Activated CD8-positive, alpha-beta memory T cell treated with anti-CD3 and anti-CD28 coated beads, Interleukin-2, amount 10 ng/mL, durations not matched to agents 7 days and 5 days (primary cell): ENCODE measurements around the gene SYAP1. TPM values are rescaled to one million over a fixed set of nuclear protein-coding genes. Genes with fewer than 3 reads are reported as not detected.

Source experiments
- ATAC-seq: fragments of 150-1000 bp; cut with Tn5 transposase; one replicate; pipeline ENCODE4 v1.10.0; 2021; ENCODE audit warnings: moderate library complexity
- CTCF ChIA-PET: fragments of 350-600 bp; sonication (Branson Sonifier 250); formaldehyde crosslinking; loops from one replicate; lab custom pipeline; 2021; ENCODE audit warnings: antibody characterized with exemption; lab: Charles Lee
- DNase-seq: peaks from one replicate; pipeline ENCODE4 v3.0.0-alpha.2; 2020
- H3K27ac Mint-ChIP-seq: one replicate; pipeline ENCODE4 v1.8.0; 2021; ENCODE audit warnings: mild to moderate bottlenecking, mixed read lengths
- H3K27me3 Mint-ChIP-seq: one replicate; pipeline ENCODE4 v1.8.0; 2021; ENCODE audit warnings: mixed read lengths
- H3K36me3 Mint-ChIP-seq: one replicate; pipeline ENCODE4 v1.8.0; 2021; ENCODE audit warnings: mild to moderate bottlenecking, mixed read lengths
- H3K4me1 Mint-ChIP-seq: one replicate; pipeline ENCODE4 v1.8.0; 2021; ENCODE audit warnings: mixed read lengths
- H3K4me3 Mint-ChIP-seq: one replicate; pipeline ENCODE4 v1.8.0; 2021; ENCODE audit warnings: mild to moderate bottlenecking, moderate library complexity, mixed read lengths
- H3K9me3 Mint-ChIP-seq: one replicate; pipeline ENCODE4 v1.8.0; 2022; ENCODE audit warnings: low read depth, mixed read lengths
- total RNA-seq, 2 experiments: library from RNA; stranded (reverse); gene quantifications; one replicate each; pipeline ENCODE4 v1.2.3, GENCODE V29; 2021

The SYAP1 gene, protein sequence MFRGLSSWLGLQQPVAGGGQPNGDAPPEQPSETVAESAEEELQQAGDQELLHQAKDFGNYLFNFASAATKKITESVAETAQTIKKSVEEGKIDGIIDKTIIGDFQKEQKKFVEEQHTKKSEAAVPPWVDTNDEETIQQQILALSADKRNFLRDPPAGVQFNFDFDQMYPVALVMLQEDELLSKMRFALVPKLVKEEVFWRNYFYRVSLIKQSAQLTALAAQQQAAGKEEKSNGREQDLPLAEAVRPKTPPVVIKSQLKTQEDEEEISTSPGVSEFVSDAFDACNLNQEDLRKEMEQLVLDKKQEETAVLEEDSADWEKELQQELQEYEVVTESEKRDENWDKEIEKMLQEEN
- 10 to 100 TPM; 13.1 to 18.4 TPM for total RNA-seq

DNA sequence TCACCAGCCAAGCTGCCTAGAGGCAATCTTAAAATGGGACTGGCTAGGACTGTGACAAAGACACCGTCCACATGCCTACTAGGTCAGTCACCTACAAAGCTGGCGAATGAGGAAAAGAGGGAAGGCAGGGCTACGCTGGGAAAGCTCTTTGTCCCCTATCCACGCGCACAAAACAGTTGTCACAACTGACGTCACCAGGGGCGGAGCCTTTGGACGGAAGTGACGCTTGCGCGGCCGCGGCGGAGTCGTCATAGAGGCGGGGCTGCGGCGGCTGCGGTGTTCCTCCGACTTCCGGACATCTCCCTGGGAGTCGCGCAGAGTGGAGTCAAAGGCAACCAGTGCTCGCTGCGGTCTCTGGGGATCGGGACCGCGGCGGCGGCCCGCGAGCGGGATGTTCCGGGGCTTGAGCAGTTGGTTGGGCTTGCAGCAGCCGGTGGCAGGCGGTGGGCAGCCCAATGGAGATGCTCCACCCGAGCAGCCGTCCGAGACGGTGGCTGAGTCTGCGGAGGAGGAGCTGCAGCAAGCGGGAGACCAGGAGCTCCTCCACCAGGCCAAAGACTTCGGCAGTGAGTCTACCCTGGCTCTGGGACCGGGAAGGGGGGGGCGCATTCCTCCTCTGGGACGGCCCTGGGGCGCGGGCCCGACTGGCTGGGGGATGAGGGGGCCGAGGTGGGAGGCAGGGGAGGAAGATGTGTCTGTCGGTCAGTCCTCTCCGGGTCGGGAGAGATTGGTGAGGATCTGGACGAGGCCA is at the start of gene SYAP1:
SYAP1 (plus strand) TSS at position 279 of the 751 bp plus-strand sequence; CDS start at position 392, 113 bp downstream.
- H3K4me1 Mint-ChIP-seq, result peaks cover 14% of the 10 kb centered on the region
- no peaks in the 10 kb centered on the region for H3K9me3 Mint-ChIP-seq
- peak; percentile 93 for DNase-seq
- no peaks in the 10 kb centered on the region for H3K27me3 Mint-ChIP-seq
- ATAC-seq, result peak; percentile 89
- H3K27ac Mint-ChIP-seq, result peak within 1 kb of the TSS; percentile 91
- peak within 1 kb of the TSS; percentile 84 for H3K4me3 Mint-ChIP-seq
- CTCF ChIA-PET, result no interaction called here
- H3K36me3 Mint-ChIP-seq, result peaks cover 3% of the 10 kb centered on the region

DNA sequence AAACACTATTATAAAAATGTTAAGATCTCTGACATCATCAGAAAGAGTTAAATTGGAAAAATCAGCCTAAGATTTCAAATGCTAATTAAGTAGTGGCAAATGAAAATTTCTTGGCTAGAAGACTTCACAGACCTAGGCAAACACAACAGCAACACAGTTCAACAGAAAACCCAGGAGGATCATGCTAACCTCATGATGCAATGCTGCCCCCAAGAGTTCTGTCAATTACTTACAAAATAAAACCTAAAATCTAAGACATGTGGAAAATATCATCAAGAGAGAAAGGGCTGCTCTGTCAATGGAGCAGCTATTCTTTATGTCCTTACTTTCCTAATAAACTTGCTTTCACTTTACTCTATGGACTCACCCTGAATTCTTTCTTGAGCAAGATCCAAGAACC is 48.4 kb upstream of the SYAP1 start:
- Mint-ChIP-seq H3K36me3 (no peaks in the 10 kb centered on the region), H3K4me3 (no peak overlapping the region), H3K27me3 (no peaks in the 10 kb centered on the region), H3K4me1 (no peaks in the 10 kb centered on the region), H3K9me3 (no peaks in the 10 kb centered on the region), H3K27ac (no peak overlapping the region)
- DNase-seq, result no peak
- no peak for ATAC-seq
- CTCF ChIA-PET, result interaction anchor here (1.0 kb wide), 1 partner anchor 231 kb away, joined by 3 read pairs; no protein-coding TSS in a partner anchor

DNA sequence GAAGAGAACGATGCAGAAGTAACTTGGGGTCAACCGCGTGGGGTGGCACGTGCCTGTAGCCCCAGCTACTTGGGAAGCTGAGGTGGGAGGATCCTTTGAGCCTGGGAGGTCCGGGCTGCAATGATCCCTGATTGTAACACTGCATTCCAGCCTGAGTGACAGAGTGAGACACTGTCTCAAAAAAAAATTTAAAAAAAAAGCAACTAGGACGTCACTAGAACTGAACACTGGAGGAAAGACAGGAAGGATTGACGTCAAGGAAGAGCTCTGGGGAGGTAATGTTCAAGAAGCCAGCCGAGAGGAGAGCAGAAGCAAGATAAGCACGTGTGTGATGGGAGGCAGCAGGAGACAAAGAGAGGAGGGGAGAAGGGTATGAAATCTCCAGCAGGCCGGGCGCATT is 40.7 kb upstream of the SYAP1 start:
- CTCF ChIA-PET, result no interaction called here
- H3K4me1 Mint-ChIP-seq, result no peaks in the 10 kb centered on the region
- ATAC-seq, result no peak
- no peaks in the 10 kb centered on the region for H3K9me3 Mint-ChIP-seq
- H3K36me3 Mint-ChIP-seq, result peaks cover 1% of the 10 kb centered on the region
- H3K27ac Mint-ChIP-seq, result no peak overlapping the region
- DNase-seq, result no peak
- no peak overlapping the region for H3K4me3 Mint-ChIP-seq
- no peaks in the 10 kb centered on the region for H3K27me3 Mint-ChIP-seq

DNA sequence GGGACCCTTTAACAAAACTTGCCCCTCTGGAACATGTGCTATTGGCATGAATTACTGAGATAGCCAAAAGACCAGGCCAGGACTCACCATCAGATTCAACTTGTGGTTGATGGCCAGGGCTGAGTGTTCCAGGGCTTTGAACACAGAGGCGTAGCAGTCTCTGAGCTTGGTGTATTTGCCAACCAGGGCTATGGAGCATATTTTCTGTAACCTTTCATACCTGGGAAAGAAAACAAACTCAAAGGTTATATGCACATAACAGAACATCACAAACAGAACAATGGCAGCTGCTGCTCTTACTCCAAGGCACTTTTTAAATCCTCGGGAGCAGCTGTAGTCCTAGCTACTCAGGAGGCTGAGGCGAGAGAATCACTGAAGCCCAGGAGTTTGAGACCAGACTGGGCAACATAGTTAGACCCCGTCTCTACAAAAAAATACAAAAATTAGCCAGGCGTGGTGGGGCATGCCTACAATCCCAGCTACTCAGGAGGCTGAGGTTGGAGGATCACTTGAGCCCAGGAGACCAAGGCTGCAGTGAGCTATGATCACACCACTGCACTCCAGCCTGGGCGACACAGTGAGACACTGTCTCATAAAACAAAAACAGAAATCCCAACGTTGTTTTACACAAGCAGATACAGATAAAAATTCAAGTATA is 36.3 kb upstream of the SYAP1 start:
- Mint-ChIP-seq H3K27ac (no peak overlapping the region), H3K4me3 (no peak overlapping the region), H3K27me3 (no peaks in the 10 kb centered on the region), H3K4me1 (no peaks in the 10 kb centered on the region), H3K36me3 (no peaks in the 10 kb centered on the region), H3K9me3 (no peaks in the 10 kb centered on the region)
- CTCF ChIA-PET, result no interaction called here
- DNase-seq (no peak), ATAC-seq (no peak)

DNA sequence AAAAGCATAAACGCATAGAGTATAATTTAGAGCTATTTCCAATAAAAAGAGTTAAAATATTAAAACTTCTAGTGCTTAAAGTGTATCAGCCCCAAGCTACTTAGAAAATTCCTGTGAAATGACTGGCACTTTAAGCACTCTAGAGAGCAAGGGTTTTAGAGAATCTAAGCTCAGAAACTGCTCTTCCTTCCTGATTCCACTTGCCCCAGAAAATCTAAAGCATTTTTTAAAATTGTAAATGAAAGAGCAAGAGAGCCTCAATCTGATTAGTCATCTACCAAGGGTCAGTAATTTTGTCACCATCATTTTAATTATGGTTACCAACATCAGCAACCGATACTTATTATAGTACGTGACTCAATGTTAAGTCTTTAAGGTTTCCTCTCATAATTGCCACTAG is 31.9 kb upstream of the SYAP1 start:
- no peak for DNase-seq
- CTCF ChIA-PET, result interaction anchor here (1.1 kb wide), 1 partner anchor 251 kb away, joined by 3 read pairs; no protein-coding TSS in a partner anchor
- no peak overlapping the region for H3K27ac Mint-ChIP-seq
- H3K4me3 Mint-ChIP-seq, result no peak overlapping the region
- no peak for ATAC-seq
- peaks cover 2% of the 10 kb centered on the region for H3K36me3 Mint-ChIP-seq
- H3K27me3 Mint-ChIP-seq, result no peaks in the 10 kb centered on the region
- H3K4me1 Mint-ChIP-seq, result no peaks in the 10 kb centered on the region
- H3K9me3 Mint-ChIP-seq, result no peaks in the 10 kb centered on the region

DNA sequence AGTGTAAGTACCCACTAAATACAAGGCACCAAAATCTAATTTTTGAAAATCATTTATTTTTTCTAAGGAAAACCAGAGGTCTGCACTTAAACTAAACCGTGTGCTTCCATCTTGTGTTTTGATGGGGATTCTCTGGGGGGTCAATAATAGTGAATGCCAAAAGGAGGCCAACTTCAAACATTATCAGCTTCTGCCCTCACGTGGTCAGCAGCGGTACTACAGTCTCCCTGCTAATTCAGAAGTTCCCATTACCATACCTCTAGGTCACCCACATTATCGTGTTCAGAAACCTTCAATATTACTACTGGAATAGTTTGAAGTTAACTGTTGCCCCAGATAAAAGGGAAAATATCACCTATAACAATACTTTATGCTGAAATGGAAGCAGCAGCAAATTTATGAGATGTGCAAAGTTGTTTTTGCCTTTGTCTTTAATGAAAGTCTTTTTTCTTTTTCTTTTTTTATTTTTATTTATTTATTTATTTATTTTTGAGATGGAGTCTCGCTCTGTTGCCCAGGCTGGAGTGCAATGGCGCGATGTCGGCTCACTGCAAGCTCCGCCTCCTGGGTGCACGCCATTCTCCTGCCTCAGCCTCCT is 24.2 kb upstream of the SYAP1 start:
- no peak overlapping the region for H3K4me3 Mint-ChIP-seq
- no peaks in the 10 kb centered on the region for H3K4me1 Mint-ChIP-seq
- no peaks in the 10 kb centered on the region for H3K27me3 Mint-ChIP-seq
- CTCF ChIA-PET, result no interaction called here
- peak; percentile 61 for DNase-seq
- H3K9me3 Mint-ChIP-seq, result no peaks in the 10 kb centered on the region
- peak; percentile 45 for ATAC-seq
- H3K27ac Mint-ChIP-seq, result no peak overlapping the region
- peaks cover 2% of the 10 kb centered on the region for H3K36me3 Mint-ChIP-seq

DNA sequence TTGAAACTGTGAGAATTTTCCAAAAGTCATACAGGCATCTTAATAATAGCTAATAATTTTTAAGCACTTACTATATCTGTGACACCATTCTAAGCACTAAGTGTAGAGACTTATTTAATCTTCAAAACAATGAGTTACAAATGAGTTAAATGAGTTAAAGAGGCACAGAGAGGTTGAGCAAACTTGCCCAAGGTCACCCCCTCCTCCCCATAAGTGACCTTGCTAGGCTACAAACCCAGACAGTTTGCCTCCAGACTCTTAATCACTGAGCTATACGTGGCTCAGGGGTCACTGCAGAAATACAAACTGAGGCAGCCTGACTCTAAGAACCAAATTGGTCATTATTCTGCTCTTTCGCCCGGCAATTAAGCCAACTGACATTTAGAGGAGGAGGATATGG is 22.5 kb upstream of the SYAP1 start:
- DNase-seq, result no peak
- no peak for ATAC-seq
- Mint-ChIP-seq H3K36me3 (no peaks in the 10 kb centered on the region), H3K9me3 (no peaks in the 10 kb centered on the region), H3K4me3 (no peak overlapping the region), H3K27me3 (no peaks in the 10 kb centered on the region), H3K4me1 (no peaks in the 10 kb centered on the region), H3K27ac (no peak overlapping the region)
- CTCF ChIA-PET, result interaction anchor here (0.9 kb wide), 1 partner anchor 13 kb away, joined by 3 read pairs; no protein-coding TSS in a partner anchor

DNA sequence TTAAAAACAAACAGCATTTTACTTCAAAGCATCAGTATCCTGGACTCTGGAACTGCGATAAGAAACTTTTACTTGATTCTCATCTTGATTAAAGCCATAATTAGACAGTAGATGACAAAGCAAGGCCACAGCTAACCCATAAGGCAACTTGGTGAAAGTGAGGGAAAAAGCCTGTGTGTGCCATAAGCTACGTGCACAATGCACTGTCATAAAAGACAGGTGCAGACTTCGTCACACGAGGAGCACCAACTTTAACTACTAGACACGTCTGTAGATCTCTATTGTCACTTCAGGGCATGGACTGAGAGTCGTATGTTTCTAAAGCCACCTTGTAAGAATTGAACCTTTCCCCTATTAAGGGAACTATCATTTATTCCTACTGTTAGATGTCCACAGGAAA is 20.0 kb upstream of the SYAP1 start:
- CTCF ChIA-PET, result no interaction called here
- H3K4me3 Mint-ChIP-seq, result no peak overlapping the region
- H3K9me3 Mint-ChIP-seq, result no peaks in the 10 kb centered on the region
- H3K27me3 Mint-ChIP-seq, result no peaks in the 10 kb centered on the region
- H3K36me3 Mint-ChIP-seq, result peaks cover 4% of the 10 kb centered on the region
- ATAC-seq, result no peak
- no peaks in the 10 kb centered on the region for H3K4me1 Mint-ChIP-seq
- H3K27ac Mint-ChIP-seq, result no peak overlapping the region
- no peak for DNase-seq

DNA sequence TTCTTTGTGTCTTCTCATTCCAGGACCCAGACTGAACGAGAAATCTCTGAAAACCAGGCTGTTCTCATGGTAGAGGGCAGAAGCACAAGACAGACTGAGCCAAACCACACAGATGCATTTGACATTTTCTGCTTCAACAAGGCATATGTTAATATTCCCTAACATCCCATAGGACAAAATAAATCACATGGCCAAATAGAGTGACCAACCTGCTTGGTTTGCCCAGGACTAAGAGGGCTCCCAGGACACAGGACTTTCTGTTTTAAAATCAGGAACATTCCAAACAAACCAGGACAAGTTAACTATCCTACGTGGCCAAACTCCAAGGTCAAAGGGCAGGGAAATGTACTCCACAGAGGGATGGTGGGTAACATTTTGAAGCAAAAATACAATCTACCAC is 18.7 kb upstream of the SYAP1 start:
- no peak overlapping the region for H3K4me3 Mint-ChIP-seq
- H3K36me3 Mint-ChIP-seq, result peaks cover 4% of the 10 kb centered on the region
- ATAC-seq (no peak), DNase-seq (no peak)
- CTCF ChIA-PET, result no interaction called here
- H3K27ac Mint-ChIP-seq, result no peak overlapping the region
- no peaks in the 10 kb centered on the region for H3K27me3 Mint-ChIP-seq
- H3K9me3 Mint-ChIP-seq, result no peaks in the 10 kb centered on the region
- no peaks in the 10 kb centered on the region for H3K4me1 Mint-ChIP-seq

DNA sequence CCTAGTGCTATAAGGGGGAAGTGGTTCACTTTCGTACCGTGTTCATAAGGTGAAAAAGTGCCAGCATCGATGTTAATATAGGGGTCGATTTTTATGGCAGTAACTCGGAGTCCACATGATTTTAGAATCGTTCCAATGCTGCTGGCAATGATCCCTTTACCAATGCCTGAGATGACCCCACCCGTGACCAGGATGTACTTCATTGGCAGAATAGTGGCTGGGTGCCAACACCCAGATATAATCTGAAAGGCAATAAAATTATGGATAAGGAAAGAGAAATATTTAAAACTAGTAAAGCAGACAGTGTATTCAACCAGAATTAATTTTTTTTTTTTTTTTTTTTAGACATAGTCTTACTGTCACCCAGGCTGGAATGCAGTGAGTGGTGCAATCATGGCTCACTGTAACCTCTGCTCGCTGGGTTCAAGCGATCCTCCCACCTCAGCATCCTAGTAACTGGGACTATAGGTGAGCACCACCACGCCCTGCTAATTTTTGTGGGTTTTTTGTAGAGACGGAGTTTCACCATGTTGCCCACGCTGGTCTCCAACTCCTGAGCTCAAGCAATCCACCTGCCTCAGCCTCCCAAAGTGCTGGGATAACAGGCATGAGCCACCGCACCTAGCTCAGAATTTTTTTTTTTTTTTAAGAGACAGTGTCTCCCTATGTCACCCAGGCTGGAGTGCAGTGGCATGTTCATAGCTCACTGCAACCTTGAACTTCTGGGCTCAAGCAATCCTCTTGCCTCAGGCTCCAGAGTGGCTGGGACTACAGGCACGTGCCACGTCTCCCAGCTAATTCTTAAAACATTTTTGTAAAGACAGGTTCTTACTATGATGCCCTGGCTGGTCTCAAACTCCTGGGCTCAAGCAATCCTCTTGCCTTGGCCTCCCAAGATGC is 16.5 kb upstream of the SYAP1 start:
- Mint-ChIP-seq H3K27ac (no peak overlapping the region), H3K36me3 (peaks cover 4% of the 10 kb centered on the region), H3K27me3 (no peaks in the 10 kb centered on the region), H3K4me1 (no peaks in the 10 kb centered on the region), H3K9me3 (no peaks in the 10 kb centered on the region), H3K4me3 (no peak overlapping the region)
- ATAC-seq (no peak), DNase-seq (no peak)
- CTCF ChIA-PET, result no interaction called here

DNA sequence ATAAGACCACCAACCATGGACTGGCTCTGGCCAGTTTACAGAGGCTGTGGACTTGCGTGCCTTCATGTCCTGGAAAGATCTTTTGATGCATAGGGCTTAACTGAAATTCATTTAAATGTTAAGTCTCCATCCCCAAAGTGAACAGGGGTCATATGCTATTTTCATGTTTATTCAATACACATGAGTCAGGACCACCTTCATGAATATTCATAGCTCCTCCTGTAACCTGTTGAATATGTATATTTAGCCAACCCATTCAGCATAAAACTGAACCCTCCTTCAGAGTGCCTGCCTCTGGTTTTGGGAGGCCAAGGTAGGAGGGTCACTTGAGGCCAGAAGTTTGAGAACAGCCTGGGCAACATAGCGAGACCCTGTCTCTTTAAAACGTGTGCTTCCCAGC is 14.0 kb upstream of the SYAP1 start:
- ATAC-seq (no peak), DNase-seq (no peak)
- H3K9me3 Mint-ChIP-seq, result no peaks in the 10 kb centered on the region
- no peak overlapping the region for H3K27ac Mint-ChIP-seq
- H3K36me3 Mint-ChIP-seq, result peaks cover 4% of the 10 kb centered on the region
- no peak overlapping the region for H3K4me3 Mint-ChIP-seq
- H3K4me1 Mint-ChIP-seq, result peaks cover 4% of the 10 kb centered on the region
- no peaks in the 10 kb centered on the region for H3K27me3 Mint-ChIP-seq
- CTCF ChIA-PET, result no interaction called here

DNA sequence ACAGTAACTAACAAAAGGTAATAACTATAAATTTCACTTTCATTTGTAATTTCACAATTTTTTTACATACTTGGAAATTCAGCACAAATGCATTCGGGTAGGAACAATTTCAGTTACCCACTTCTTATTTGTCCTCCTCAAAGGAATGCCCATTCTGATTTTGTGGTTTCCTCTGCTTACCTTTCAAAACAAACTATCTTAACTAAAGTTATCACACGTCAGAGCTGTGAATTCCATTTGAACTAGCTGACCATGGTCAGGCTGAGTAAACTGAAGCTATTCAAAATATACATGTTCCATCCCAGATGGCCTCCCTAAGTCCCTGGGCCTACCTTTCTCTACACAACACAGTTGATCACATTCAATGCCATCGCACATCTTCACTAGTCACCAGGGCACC is 11.4 kb upstream of the SYAP1 start:
- H3K36me3 Mint-ChIP-seq, result peaks cover 3% of the 10 kb centered on the region
- no peaks in the 10 kb centered on the region for H3K9me3 Mint-ChIP-seq
- DNase-seq (no peak), ATAC-seq (no peak)
- H3K4me3 Mint-ChIP-seq, result no peak overlapping the region
- H3K27ac Mint-ChIP-seq, result no peak overlapping the region
- no peaks in the 10 kb centered on the region for H3K27me3 Mint-ChIP-seq
- CTCF ChIA-PET, result no interaction called here
- H3K4me1 Mint-ChIP-seq, result peaks cover 13% of the 10 kb centered on the region
